Measurements from ENCODE around the gene SMARCC2. TPM values are rescaled to one million over a fixed set of nuclear protein-coding genes. Genes with fewer than 3 reads are reported as not detected.
A peak's percentile ranks its signal among the peaks of the same experiment; 100 is the strongest.

SMARCC2 gene
- total RNA-seq, 1 donor from 2014 or later, result 164 TPM

GRCh38 chr12:56146492-56147460, 42.5 kb downstream of the SMARCC2 start:
- Mint-ChIP-seq H3K4me1 (peaks cover 9% of the 10 kb centered on the region), H3K9me3 (no peaks in the 10 kb centered on the region), H3K4me3 (peak overlapping the region; percentile 52), H3K27me3 (ENCODE audit: low read depth) (no peaks in the 10 kb centered on the region), H3K36me3 (ENCODE audit: low read depth) (peaks cover 19% of the 10 kb centered on the region), H3K27ac (ENCODE audit: unreplicated experiment) (no peak overlapping the region)
- TF ChIP-seq CTCF (conservative IDR thresholded peaks at IDR 0.05), result no peak
- DNase-seq (ENCODE audit: low read depth, low spot score), result no peak

- Mint-ChIP-seq H3K27ac (ENCODE audit: unreplicated experiment) (no peak overlapping the region), H3K9me3 (no peaks in the 10 kb centered on the region), H3K4me1 (no peaks in the 10 kb centered on the region), H3K36me3 (ENCODE audit: low read depth) (peaks cover 29% of the 10 kb centered on the region), H3K27me3 (ENCODE audit: low read depth) (no peaks in the 10 kb centered on the region), H3K4me3 (no peak overlapping the region)
- no peak for TF ChIP-seq CTCF (conservative IDR thresholded peaks at IDR 0.05)
- DNase-seq (ENCODE audit: low read depth, low spot score), result no peak
Observed at GRCh38 chr12:56145217-56145616, 44.1 kb downstream of the SMARCC2 start.

GRCh38 chr12:56143870-56144269, 45.4 kb downstream of the SMARCC2 start:
- Mint-ChIP-seq H3K36me3 (ENCODE audit: low read depth) (peaks cover 34% of the 10 kb centered on the region), H3K4me3 (peak overlapping the region; percentile 19), H3K27me3 (ENCODE audit: low read depth) (no peaks in the 10 kb centered on the region), H3K9me3 (no peaks in the 10 kb centered on the region), H3K4me1 (no peaks in the 10 kb centered on the region), H3K27ac (ENCODE audit: unreplicated experiment) (no peak overlapping the region)
- no peak for DNase-seq (ENCODE audit: low read depth, low spot score)
- no peak for TF ChIP-seq CTCF (conservative IDR thresholded peaks at IDR 0.05)

GRCh38 chr12:56143217-56143616, 46.1 kb downstream of the SMARCC2 start:
- Mint-ChIP-seq H3K9me3 (no peaks in the 10 kb centered on the region), H3K36me3 (ENCODE audit: low read depth) (peaks cover 40% of the 10 kb centered on the region), H3K4me3 (peak overlapping the region; percentile 34), H3K27me3 (ENCODE audit: low read depth) (no peaks in the 10 kb centered on the region), H3K27ac (ENCODE audit: unreplicated experiment) (peak overlapping the region; percentile 57), H3K4me1 (no peaks in the 10 kb centered on the region)
- no peak for TF ChIP-seq CTCF (conservative IDR thresholded peaks at IDR 0.05)
- DNase-seq (ENCODE audit: low read depth, low spot score), result no peak

- Mint-ChIP-seq H3K36me3 (ENCODE audit: low read depth) (peaks cover 46% of the 10 kb centered on the region), H3K4me1 (no peaks in the 10 kb centered on the region), H3K27ac (ENCODE audit: unreplicated experiment) (no peak overlapping the region), H3K9me3 (no peaks in the 10 kb centered on the region), H3K27me3 (ENCODE audit: low read depth) (no peaks in the 10 kb centered on the region), H3K4me3 (no peak overlapping the region)
- DNase-seq (ENCODE audit: low read depth, low spot score), result no peak
- TF ChIP-seq CTCF (conservative IDR thresholded peaks at IDR 0.05), result no peak
Observed at GRCh38 chr12:56141946-56142784, 47.1 kb downstream of the SMARCC2 start.

Measured in neural crest cell (in vitro differentiated cells).